C4-2B (cell line): ENCODE results near the gene CNBD2.

Experiments
- CTCF ChIP-seq: fragments of 450-650 bp; conservative IDR thresholded peaks from 2 replicates; pipeline ENCODE4 v1.5.1; 2017; ENCODE audit warnings: mild to moderate bottlenecking
- ZFX ChIP-seq: fragments of 450-650 bp; IDR thresholded peaks from 2 replicates; pipeline ENCODE4 v1.6.1; 2017

GRCh38 chr20:35956616-35957015, 11.8 kb upstream of the CNBD2 start:
- no peak for TF ChIP-seq CTCF
- no peak for TF ChIP-seq ZFX
